IPS-15b (cell line): ENCODE data around the gene HDAC5.
A peak's percentile ranks its signal among the peaks of the same experiment; 100 is the strongest.
"Not testable (repeated sequence)": the region's sequence is repeated elsewhere in the genome, so short reads cannot be mapped to it uniquely, and the experiment has no call there.

Experiments used
- H3K27me3 ChIP-seq: one replicate; pipeline ENCODE4 v1.6.1; 2013; ENCODE audit warnings: low read length; ENCODE audit not compliant: control insufficient read depth, insufficient read depth
- H3K36me3 ChIP-seq: one replicate; pipeline ENCODE4 v1.6.1; 2013; ENCODE audit warnings: low read length; ENCODE audit not compliant: control insufficient read depth, insufficient read depth
- H3K4me1 ChIP-seq: one replicate; pipeline ENCODE4 v1.6.1; 2013; ENCODE audit warnings: mild to moderate bottlenecking, low read length; ENCODE audit not compliant: control insufficient read depth, insufficient read depth
- H3K4me3 ChIP-seq: one replicate; pipeline ENCODE4 v1.5.1; 2013; ENCODE audit warnings: low read depth, low read length
- H3K9ac ChIP-seq: one replicate; pipeline ENCODE4 v1.6.1; 2013; ENCODE audit warnings: low read depth, mild to moderate bottlenecking, low read length
- H3K9me3 ChIP-seq: one replicate; pipeline ENCODE4 v1.6.1; 2013; ENCODE audit warnings: mild to moderate bottlenecking, low read length; ENCODE audit not compliant: control insufficient read depth, insufficient read depth

The HDAC5 gene

GRCh38 chr17:44065668-44066203 is 57.7 kb downstream of the HDAC5 start:
- Histone ChIP-seq H3K36me3 (peaks cover 22% of the 10 kb centered on the region), H3K4me3 (peak overlapping the region; percentile 97), H3K9ac (peak overlapping the region; percentile 95), H3K9me3 (no peaks in the 10 kb centered on the region), H3K4me1 (peaks cover 5% of the 10 kb centered on the region), H3K27me3 (no peaks in the 10 kb centered on the region)

DNA sequence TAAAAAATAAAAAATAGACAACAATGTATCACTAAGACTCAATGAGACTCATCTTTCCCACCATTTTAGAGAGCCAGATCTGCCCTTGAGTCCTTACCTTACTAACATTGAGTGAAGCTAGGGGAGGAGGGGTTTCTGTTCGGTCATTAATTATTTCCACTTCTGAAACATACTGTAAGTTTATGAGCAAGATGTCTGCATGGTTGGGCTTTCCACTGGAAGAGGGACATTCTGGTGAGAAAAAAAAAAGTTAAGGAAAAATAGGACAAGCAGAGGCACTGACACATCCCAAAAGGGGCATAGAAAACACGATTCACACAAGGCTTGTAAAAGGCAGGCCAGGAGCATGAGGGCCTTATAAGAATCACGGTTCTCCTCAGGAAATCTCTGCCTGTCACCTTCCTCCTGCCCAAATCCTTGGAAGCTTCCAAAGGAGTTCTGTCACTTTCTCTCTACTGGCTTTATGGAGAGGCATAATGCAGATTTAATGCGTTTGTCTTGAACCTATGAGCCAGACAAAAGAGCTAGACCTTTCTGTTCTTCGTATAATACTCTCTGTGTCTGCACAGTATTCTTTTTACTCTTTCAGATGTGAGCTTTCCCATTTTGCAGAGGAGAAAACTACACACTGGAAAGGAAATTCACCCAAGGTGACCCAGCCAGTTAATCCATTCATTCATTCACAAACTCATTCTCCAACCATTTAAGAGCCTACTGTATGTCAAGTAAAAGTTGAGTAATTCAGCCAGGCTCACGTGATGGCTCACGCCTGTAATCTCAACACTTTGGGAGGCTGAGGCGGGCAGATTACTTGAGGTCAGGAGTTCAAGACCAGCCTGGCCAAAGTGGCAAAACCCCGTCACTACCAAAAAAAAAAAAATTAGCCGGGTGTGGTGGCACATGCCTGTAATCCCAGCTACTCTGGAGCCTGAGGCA is 59.5 kb downstream of the HDAC5 start:
- Histone ChIP-seq H3K4me1 (peaks cover 5% of the 10 kb centered on the region), H3K27me3 (no peaks in the 10 kb centered on the region), H3K36me3 (peaks cover 30% of the 10 kb centered on the region), H3K4me3 (no peak overlapping the region), H3K9me3 (no peaks in the 10 kb centered on the region), H3K9ac (peak overlapping the region; percentile 24)

GRCh38 chr17:44062871-44063270 is 60.6 kb downstream of the HDAC5 start:
- Histone ChIP-seq H3K27me3 (no peaks in the 10 kb centered on the region), H3K4me3 (no peak overlapping the region), H3K9me3 (no peaks in the 10 kb centered on the region), H3K4me1 (peaks cover 5% of the 10 kb centered on the region), H3K36me3 (peaks cover 37% of the 10 kb centered on the region), H3K9ac (no peak overlapping the region)

DNA sequence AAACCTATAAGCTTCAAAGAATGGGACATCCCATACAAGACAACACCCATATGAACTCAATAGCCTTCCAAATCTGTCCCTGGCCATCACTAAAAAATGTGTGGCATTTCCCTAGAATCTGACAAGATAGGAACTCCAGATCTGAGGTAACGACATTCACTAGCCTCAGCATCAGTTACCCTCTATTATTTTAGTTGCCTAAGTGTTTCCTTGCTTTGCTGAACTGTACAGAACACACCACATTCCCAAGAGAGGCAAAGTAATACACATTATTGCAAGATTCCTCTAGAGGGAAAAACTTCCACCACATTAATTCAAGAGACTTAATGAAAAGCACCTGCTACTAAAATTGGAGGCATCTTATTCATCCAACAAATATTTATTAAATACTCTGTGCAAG is 62.0 kb downstream of the HDAC5 start:
- no peak overlapping the region for H3K9ac ChIP-seq
- H3K4me1 ChIP-seq, result peaks cover 5% of the 10 kb centered on the region
- peaks cover 37% of the 10 kb centered on the region for H3K36me3 ChIP-seq
- no peaks in the 10 kb centered on the region for H3K27me3 ChIP-seq
- no peaks in the 10 kb centered on the region for H3K9me3 ChIP-seq
- H3K4me3 ChIP-seq, result no peak overlapping the region

DNA sequence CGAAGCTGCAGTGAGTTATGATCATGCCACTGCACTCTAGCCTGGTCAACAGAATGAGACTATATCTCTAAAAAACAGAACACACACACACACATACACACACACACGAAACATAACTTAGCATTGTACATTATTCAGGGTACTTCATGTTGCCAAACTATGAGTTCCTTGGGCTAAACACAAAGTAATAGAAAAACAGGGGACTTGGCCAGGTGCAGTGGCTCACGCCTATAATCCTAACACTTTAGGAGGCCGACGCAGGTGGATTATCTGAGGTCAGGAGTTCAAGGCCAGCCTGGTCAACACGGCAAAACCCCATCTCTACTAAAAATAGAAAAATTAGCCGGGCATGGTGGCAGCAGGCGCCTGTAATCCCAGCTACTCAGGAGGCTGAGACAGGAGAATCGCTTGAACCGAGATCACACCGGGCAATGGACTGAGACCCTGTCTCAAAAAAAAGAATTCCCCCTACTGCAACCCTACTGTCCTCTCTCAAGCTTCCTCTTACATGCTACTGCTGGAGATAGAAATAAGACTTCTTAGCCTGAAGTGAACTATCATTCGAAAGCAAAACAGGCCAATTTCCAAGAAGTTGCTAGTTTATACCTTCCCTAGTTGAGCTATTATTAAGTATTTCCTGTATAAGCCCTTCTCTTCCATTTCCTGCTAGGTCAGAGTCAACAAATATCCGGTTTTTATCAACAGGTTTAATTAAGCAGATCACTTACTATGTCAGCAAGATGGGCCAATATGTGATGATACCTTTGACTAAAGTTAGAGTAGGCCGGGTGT is 64.1 kb downstream of the HDAC5 start:
- H3K4me3 ChIP-seq, result no peak overlapping the region
- H3K9ac ChIP-seq, result no peak overlapping the region
- H3K9me3 ChIP-seq, result no peaks in the 10 kb centered on the region
- H3K36me3 ChIP-seq, result peaks cover 37% of the 10 kb centered on the region
- H3K27me3 ChIP-seq, result no peaks in the 10 kb centered on the region
- H3K4me1 ChIP-seq, result peaks cover 5% of the 10 kb centered on the region

- Histone ChIP-seq H3K27me3 (no peaks in the 10 kb centered on the region), H3K4me1 (no peaks in the 10 kb centered on the region), H3K9ac (no peak overlapping the region), H3K36me3 (peaks cover 26% of the 10 kb centered on the region), H3K4me3 (no peak overlapping the region), H3K9me3 (no peaks in the 10 kb centered on the region)
Measured at GRCh38 chr17:44053125-44053872, 70.1 kb downstream of the HDAC5 start.

GRCh38 chr17:44049294-44050060 is 74.0 kb downstream of the HDAC5 start:
- peaks cover 4% of the 10 kb centered on the region for H3K4me1 ChIP-seq
- H3K9ac ChIP-seq, result no peak overlapping the region
- no peak overlapping the region for H3K4me3 ChIP-seq
- peaks cover 34% of the 10 kb centered on the region for H3K36me3 ChIP-seq
- no peaks in the 10 kb centered on the region for H3K27me3 ChIP-seq
- no peaks in the 10 kb centered on the region for H3K9me3 ChIP-seq

DNA sequence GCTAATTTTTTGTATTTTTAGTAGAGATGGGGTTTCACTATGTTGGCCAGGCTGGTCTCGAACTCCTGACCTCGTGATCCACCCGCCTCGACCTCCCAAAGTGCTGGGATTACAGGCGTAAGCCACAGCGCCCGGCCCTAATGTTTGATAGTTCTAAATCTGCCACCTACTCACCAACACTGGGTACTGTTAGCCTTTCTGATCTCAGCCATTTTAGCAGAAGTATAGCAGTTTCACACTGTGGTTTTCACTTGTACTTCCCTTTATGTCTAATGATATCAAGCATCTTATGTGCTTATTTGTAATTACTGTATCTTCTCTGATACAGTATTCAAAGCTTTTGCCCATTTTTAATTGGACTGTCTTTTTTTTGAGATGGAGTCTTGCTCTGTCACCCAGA is 76.5 kb downstream of the HDAC5 start:
- peaks cover 25% of the 10 kb centered on the region for H3K36me3 ChIP-seq
- not testable (repeated sequence) for H3K4me1 ChIP-seq, H3K27me3 ChIP-seq, H3K9ac ChIP-seq, H3K9me3 ChIP-seq, H3K4me3 ChIP-seq

DNA sequence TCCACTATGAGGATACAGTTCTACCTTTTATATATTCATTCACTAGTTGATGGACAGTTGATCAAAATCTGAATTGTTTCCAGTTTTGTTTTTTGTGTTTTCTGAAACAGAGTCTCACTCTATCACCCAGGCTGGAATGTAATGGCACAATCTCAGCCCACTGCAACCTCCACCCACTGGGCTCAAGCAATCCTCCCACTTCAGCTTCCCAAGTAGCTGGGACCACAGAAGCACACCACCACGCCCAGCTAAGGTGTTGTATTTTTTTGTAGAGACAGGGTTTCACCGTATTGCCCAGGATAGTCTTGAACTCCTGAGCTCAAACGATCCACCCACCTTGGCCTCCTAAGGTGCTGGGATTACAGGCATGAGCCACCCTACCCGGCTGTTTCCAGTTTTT is 78.0 kb downstream of the HDAC5 start:
- H3K4me3 ChIP-seq, result no peak overlapping the region
- no peaks in the 10 kb centered on the region for H3K9me3 ChIP-seq
- peaks cover 5% of the 10 kb centered on the region for H3K4me1 ChIP-seq
- no peak overlapping the region for H3K9ac ChIP-seq
- peaks cover 17% of the 10 kb centered on the region for H3K36me3 ChIP-seq
- no peaks in the 10 kb centered on the region for H3K27me3 ChIP-seq

DNA sequence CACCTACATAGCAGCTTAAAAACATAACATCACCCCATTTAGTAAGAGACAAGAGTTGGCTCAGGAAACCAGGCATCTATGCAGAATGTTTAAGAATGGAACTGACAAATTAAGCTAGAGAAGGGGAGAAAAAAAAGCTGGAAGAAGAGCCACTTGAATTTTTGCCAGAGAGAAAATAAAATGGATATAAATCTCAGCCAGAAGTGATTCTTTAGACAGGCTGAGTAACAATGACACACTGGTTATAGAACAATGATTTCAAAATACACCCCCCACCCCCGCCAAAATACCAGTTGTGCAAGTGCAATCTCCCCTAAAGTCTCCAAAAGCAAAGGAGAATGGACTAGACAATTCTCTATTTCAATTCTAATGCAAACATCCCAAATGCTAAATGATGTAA is 79.4 kb downstream of the HDAC5 start:
- Histone ChIP-seq H3K4me1 (peaks cover 5% of the 10 kb centered on the region), H3K9me3 (no peaks in the 10 kb centered on the region), H3K9ac (no peak overlapping the region), H3K4me3 (no peak overlapping the region), H3K27me3 (no peaks in the 10 kb centered on the region), H3K36me3 (peaks cover 8% of the 10 kb centered on the region)

DNA sequence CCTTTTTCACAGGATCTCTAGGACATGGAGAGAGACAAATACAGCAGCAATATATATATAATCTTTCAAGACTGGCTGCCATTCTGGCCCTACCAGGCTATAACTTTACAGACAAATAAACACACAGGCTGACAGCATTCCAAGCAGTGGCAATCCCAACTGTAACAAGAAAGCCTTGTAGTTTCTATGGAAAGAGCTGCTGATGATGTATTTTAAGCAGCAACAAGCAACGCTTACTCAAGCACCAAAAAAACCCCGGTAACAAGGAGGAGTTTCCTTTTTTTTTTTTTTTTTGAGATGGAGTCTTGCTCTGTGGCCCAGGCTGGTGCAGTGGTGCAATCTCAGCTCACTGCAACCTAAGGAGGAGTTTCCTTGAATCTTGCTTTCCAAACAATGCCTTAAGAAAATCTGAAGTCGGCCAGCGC is 80.2 kb downstream of the HDAC5 start:
- Histone ChIP-seq H3K36me3 (peaks cover 12% of the 10 kb centered on the region), H3K27me3 (no peaks in the 10 kb centered on the region), H3K9me3 (no peaks in the 10 kb centered on the region), H3K4me3 (no peak overlapping the region), H3K9ac (no peak overlapping the region), H3K4me1 (peaks cover 5% of the 10 kb centered on the region)
